Muscle of leg (tissue), 11 donors: Measurements from ENCODE around the gene RBM19. TPM values are rescaled to one million over a fixed set of nuclear protein-coding genes. Genes with fewer than 3 reads are reported as not detected.
"Not testable (repeated sequence)": the region's sequence is repeated elsewhere in the genome, so short reads cannot be mapped to it uniquely, and the experiment has no call there.

Experiments used
- DNase-seq: peaks from one replicate; pipeline ENCODE4 v3.0.0; 2013
- H3K27ac ChIP-seq: one replicate; pipeline ENCODE4 v1.5.1; 2013; ENCODE audit warnings: mild to moderate bottlenecking, low read length, control low read depth
- H3K27me3 ChIP-seq: one replicate; pipeline ENCODE4 v1.6.1; 2013; ENCODE audit warnings: low read length; ENCODE audit not compliant: control insufficient read depth, insufficient read depth
- H3K36me3 ChIP-seq: one replicate; pipeline ENCODE4 v1.6.1; 2013; ENCODE audit warnings: low read length; ENCODE audit not compliant: control insufficient read depth, insufficient read depth
- H3K4me1 ChIP-seq: one replicate; pipeline ENCODE4 v1.6.1; 2013; ENCODE audit warnings: low read length; ENCODE audit not compliant: control insufficient read depth, insufficient read depth
- H3K4me3 ChIP-seq: one replicate; pipeline ENCODE4 v1.5.1; 2013; ENCODE audit warnings: low read length, control low read depth
- H3K9me3 ChIP-seq: replicated peaks from 2 replicates; pipeline ENCODE4 v1.6.1; 2013; ENCODE audit warnings: low read depth, low read length; ENCODE audit not compliant: control insufficient read depth
- WGBS: methylation state at CpG from one replicate; pipeline ENCODE4 v1.1.5; 2013; ENCODE audit warnings: missing lambda C conversion rate; ENCODE audit not compliant: insufficient coverage; 5-methylcytosine and 5-hydroxymethylcytosine counted together
- polyA plus RNA-seq, 8 donors: library from polyadenylated mRNA; unstranded; fragments of 120-200 nt; gene quantifications; one replicate each; pipeline versions ENCODE4 v1.2.1 to v1.2.3, GENCODE V29; 2013; ENCODE audit warnings: inconsistent platforms in 1 of 8, low replicate concordance in 1 of 8; ENCODE audit not compliant: insufficient read length in 8 of 8, insufficient read depth in 1 of 8
- total RNA-seq: library from RNA; stranded (reverse); fragments of 120-200 nt; gene quantifications from one replicate; pipeline ENCODE4 v1.2.4, GENCODE V29; 2013

The RBM19 gene
- total and polyA plus RNA-seq, 9 donors, result 12.7 to 20.9 (median 16.1) TPM

GRCh38 chr12:113903381-113903863, 62.7 kb downstream of the RBM19 start:
- peaks cover 25% of the 10 kb centered on the region for H3K36me3 ChIP-seq
- H3K9me3 ChIP-seq, result no peaks in the 10 kb centered on the region
- WGBS, result 63% methylated on average over 1 of the region's 4 CpGs

GRCh38 chr12:113901319-113901718, 64.8 kb downstream of the RBM19 start:
- H3K27me3 ChIP-seq, H3K9me3 ChIP-seq, DNase-seq, H3K27ac ChIP-seq, H3K4me3 ChIP-seq: not testable (repeated sequence)
- WGBS, result 100% methylated on average over 5 of the region's 6 CpGs
- peaks cover 15% of the 10 kb centered on the region for H3K4me1 ChIP-seq
- peaks cover 22% of the 10 kb centered on the region for H3K36me3 ChIP-seq

More at GRCh38 chr12:113903381-113903863, 62.7 kb downstream of the RBM19 start:
- DNase-seq, result no peak
- Histone ChIP-seq H3K4me1 (peaks cover 15% of the 10 kb centered on the region), H3K27ac (no peak overlapping the region), H3K4me3 (no peak overlapping the region), H3K27me3 (no peaks in the 10 kb centered on the region)

GRCh38 chr12:113900716-113901115, 65.4 kb downstream of the RBM19 start:
- Histone ChIP-seq H3K27me3 (no peaks in the 10 kb centered on the region), H3K9me3 (no peaks in the 10 kb centered on the region), H3K4me3 (no peak overlapping the region), H3K36me3 (peaks cover 22% of the 10 kb centered on the region), H3K4me1 (peaks cover 15% of the 10 kb centered on the region), H3K27ac (peak overlapping the region; percentile 6)
- 40% methylated on average over 1 of the region's 2 CpGs for WGBS
- DNase-seq, result peak; percentile 22

- peak; percentile 74 for DNase-seq
- H3K36me3 ChIP-seq, result peaks cover 18% of the 10 kb centered on the region
- H3K4me3 ChIP-seq, result no peak overlapping the region
- H3K27me3 ChIP-seq, result no peaks in the 10 kb centered on the region
- peak overlapping the region; percentile 20 for H3K27ac ChIP-seq
- H3K4me1 ChIP-seq, result peaks cover 15% of the 10 kb centered on the region
- WGBS, result 52% methylated on average over 21 of the region's 32 CpGs
- no peaks in the 10 kb centered on the region for H3K9me3 ChIP-seq
Measured at GRCh38 chr12:113899561-113900471, 66.3 kb downstream of the RBM19 start.

GRCh38 chr12:113899042-113899560, 67.0 kb downstream of the RBM19 start:
- H3K36me3 ChIP-seq, result peaks cover 15% of the 10 kb centered on the region
- no peak overlapping the region for H3K27ac ChIP-seq
- no peaks in the 10 kb centered on the region for H3K9me3 ChIP-seq
- H3K4me3 ChIP-seq, result no peak overlapping the region
- DNase-seq, result no peak
- H3K4me1 ChIP-seq, result peaks cover 15% of the 10 kb centered on the region
- no peaks in the 10 kb centered on the region for H3K27me3 ChIP-seq
- whole genome bisulfite sequencing, result 74% methylated on average over 5 of the region's 6 CpGs

GRCh38 chr12:113898466-113898865, 67.7 kb downstream of the RBM19 start:
- no peaks in the 10 kb centered on the region for H3K27me3 ChIP-seq
- H3K27ac ChIP-seq, result no peak overlapping the region
- WGBS, result 85% methylated on average over 4 of the region's 8 CpGs
- H3K9me3 ChIP-seq, result no peaks in the 10 kb centered on the region
- no peak for DNase-seq
- H3K4me3 ChIP-seq, result no peak overlapping the region
- H3K36me3 ChIP-seq, result peaks cover 12% of the 10 kb centered on the region
- H3K4me1 ChIP-seq, result peaks cover 15% of the 10 kb centered on the region

GRCh38 chr12:113897406-113897805, 68.7 kb downstream of the RBM19 start:
- no peak overlapping the region for H3K4me3 ChIP-seq
- no peaks in the 10 kb centered on the region for H3K27me3 ChIP-seq
- H3K9me3 ChIP-seq, result no peaks in the 10 kb centered on the region
- peaks cover 8% of the 10 kb centered on the region for H3K36me3 ChIP-seq
- no peak for DNase-seq
- no peak overlapping the region for H3K27ac ChIP-seq
- peaks cover 15% of the 10 kb centered on the region for H3K4me1 ChIP-seq
- 90% methylated on average over 3 of the region's 7 CpGs for WGBS

- Histone ChIP-seq H3K9me3 (no peaks in the 10 kb centered on the region), H3K4me3 (no peak overlapping the region), H3K36me3 (peaks cover 8% of the 10 kb centered on the region), H3K27me3 (no peaks in the 10 kb centered on the region), H3K4me1 (peaks cover 15% of the 10 kb centered on the region), H3K27ac (no peak overlapping the region)
- DNase-seq, result no peak
- WGBS, result no CpG with 5 or more reads among the region's 4 CpGs
Measured at GRCh38 chr12:113896841-113897240, 69.3 kb downstream of the RBM19 start.

GRCh38 chr12:113896194-113896593, 69.9 kb downstream of the RBM19 start:
- Histone ChIP-seq H3K4me3 (no peak overlapping the region), H3K4me1 (peaks cover 15% of the 10 kb centered on the region), H3K27me3 (no peaks in the 10 kb centered on the region), H3K9me3 (no peaks in the 10 kb centered on the region), H3K27ac (no peak overlapping the region), H3K36me3 (peaks cover 8% of the 10 kb centered on the region)
- WGBS, result 70% methylated on average over 7 of the region's 7 CpGs
- DNase-seq, result no peak

- no peak for DNase-seq
- no peaks in the 10 kb centered on the region for H3K27me3 ChIP-seq
- no CpG with 5 or more reads among the region's 7 CpGs for WGBS
Measured at GRCh38 chr12:113895176-113895575, 70.9 kb downstream of the RBM19 start.

More at GRCh38 chr12:113895176-113895575, 70.9 kb downstream of the RBM19 start:
- H3K4me1 ChIP-seq, result peaks cover 13% of the 10 kb centered on the region
- H3K36me3 ChIP-seq, result peaks cover 8% of the 10 kb centered on the region
- H3K9me3 ChIP-seq, result no peaks in the 10 kb centered on the region
- no peak overlapping the region for H3K4me3 ChIP-seq
- no peak overlapping the region for H3K27ac ChIP-seq
